GM18498 (cell line): Measurements from ENCODE around the gene HCRTR1.
"Not testable (repeated sequence)": the region's sequence is repeated elsewhere in the genome, so short reads cannot be mapped to it uniquely, and the experiment has no call there.

ENCODE experiments used
- ATAC-seq: cut with Tn5 transposase; IDR thresholded peaks from one replicate; pipeline ENCODE4 v1.9.1; 2021; ENCODE audit warnings: mild to moderate bottlenecking, moderate library complexity; ENCODE audit not compliant: unreplicated experiment

HCRTR1 gene

DNA sequence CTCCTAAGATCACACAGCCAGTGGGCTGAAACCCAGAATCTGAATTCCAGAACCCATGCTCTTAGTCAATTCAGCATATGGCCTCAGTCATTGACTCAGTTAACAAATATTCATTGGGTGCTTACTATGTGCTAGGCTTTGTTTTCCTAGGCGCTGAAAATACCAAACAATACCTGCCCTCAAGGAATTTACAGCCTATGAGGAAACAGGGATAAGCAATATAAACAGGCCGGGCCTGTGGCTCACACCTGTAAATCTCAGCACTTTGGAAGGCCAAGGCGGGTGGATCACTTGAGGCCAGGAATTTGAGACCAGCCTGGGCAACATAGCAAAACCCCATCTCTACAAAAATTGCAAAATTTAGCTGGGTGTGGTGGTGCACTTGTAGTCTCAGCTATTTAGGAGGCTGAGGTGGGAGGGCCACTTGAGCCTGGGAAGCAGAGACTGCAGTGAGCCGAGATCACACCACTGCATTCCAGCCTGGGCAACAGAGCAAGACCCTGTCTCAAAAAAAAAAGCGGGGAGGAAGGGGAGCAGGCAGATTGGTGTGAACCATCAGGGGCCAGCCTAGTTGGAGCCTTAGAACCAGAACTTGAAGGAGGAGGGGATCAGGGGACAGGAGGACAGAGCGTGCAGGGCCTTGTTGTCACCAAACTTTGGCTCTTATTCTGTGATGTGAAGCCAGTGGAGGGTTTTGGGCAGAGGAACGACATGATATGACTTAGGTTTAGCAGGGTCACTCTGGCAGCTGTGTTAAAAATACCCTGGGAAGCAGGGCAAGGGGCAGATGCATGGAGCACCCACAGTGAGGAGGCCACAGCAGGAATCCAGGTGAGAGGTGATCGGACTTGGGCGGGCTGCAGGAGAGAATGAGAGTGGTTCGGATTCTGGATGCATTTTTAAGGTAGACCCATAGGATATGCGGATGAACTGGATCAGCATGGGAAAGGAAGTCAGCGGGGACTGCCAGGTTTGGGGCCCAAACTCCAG is 35.4 kb upstream of the HCRTR1 start:
- no peak for ATAC-seq

DNA sequence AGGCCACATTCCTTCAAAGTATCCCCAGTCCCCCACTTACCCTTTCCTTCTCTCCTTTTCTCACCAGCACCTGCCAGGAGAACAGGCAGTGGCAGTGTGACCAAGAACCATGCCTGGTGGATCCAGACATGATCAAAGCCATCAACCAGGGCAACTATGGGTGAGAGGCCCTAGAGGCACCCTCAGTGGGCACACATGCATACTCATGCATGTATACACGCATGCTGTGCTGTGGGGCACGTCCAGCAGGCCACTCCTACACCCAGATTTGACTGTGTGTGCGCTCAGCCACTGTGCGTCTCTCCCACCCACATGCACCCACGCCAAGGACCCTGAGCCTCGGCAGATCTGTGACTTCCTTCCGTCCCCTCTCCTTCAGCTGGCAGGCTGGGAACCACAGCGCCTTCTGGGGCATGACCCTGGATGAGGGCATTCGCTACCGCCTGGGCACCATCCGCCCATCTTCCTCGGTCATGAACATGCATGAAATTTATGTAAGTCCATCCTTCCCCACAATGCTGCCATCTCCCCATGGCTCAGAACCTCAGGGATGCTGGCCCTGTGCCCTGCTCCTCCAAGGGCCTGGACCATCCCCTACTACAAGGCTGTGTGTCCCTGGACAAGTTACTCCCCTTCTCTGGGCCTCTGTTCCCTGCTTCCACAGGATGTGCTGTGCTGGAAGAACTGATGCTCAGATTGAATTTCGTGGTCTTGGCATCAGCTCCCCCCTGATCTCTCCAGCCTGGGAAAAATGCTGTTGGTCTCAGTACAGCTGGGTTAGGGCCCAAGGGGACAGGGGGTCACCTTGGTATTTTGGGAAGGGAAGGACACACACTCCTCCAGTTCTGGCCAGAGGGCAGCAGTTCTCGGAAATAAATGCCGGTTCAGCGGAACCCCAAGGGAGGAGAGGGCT is 34.2 kb upstream of the HCRTR1 start:
- ATAC-seq, result no peak

DNA sequence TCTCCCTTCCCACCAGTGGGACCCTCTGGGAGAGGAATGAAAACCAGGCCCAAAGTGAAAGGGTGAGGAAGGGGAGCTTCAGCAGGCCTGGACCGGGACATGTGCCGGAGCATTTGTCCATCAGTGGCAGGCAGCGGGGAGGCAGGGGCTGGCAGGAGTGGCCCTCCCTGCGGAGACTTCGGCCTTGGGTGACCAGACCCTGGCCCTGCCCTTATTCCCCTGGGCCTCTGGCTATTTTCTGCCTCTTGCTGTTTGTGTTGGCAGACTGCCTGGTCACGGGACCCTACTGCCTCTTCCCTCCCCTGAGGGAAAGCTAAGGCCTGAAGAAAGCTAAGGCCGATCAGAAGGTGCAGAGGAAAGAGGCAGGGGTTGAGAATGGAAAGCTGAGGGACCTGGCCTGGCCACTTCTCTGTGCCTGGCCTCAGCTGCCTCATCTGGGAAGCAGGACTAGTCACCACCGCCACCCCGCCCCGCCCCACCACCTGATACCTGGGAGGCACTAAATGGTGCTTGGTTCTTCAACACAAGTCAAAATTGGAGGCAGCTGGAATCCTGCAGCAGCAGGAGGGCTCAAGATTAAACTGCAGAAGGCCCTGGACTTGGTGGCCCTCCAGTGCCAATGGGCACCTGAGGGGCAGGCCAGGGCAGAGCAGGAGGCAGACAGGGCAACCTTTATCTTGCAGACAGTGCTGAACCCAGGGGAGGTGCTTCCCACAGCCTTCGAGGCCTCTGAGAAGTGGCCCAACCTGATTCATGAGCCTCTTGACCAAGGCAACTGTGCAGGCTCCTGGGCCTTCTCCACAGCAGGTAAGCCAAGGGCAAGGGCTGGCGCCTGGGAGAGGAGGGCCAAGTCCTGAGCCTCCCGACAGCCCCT is 33.3 kb upstream of the HCRTR1 start:
- ATAC-seq, result no peak

DNA sequence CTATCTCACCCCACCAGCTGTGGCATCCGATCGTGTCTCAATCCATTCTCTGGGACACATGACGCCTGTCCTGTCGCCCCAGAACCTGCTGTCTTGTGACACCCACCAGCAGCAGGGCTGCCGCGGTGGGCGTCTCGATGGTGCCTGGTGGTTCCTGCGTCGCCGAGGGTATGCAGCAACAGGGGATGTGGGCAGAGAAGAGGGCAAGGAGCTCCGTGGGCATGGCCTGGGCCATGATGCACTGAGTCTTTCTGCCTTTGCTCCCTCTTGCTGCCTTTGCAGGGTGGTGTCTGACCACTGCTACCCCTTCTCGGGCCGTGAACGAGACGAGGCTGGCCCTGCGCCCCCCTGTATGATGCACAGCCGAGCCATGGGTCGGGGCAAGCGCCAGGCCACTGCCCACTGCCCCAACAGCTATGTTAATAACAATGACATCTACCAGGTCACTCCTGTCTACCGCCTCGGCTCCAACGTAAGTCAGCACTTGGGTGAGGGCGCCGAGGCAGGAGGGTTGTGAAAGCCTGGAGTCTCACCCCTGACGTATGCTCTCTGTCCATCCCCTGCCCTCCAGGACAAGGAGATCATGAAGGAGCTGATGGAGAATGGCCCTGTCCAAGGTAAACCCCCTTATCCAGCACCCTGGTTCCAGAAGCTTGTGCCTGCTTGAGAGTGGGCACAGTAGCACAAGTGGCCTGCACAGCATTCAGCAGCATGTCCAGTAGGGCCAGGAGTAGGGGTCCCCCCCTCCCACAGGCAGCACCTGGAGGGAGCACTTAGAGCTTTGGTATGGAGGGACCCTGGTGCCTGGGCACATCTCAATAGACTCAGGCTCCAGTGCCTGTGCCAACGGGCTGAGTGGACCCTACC is 32.4 kb upstream of the HCRTR1 start:
- no peak for ATAC-seq

DNA sequence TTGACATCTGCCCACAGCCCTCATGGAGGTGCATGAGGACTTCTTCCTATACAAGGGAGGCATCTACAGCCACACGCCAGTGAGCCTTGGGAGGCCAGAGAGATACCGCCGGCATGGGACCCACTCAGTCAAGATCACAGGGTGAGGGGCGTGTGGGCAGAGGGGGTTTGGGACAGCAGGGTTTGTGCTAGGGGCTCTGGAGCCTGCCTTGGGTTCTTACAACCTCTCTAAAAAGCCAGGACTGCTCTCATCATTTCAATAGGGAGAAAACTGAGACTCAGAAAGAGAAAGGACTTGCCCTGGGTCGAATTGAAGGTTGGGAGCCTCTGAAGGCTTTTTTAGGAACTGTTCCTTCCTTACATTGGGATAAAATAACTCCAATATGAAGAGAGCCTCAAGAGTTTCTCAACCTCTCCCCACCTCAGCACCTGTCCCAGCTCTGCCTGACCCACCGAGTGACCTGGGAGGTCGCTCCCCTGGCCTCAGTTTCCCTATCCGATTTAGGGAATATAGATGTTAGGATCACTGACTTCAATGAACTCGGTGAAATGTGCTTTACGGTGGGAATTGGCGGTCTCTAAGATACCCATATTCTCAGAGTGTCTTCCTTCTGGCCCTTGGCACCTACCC is 31.6 kb upstream of the HCRTR1 start:
- ATAC-seq, result no peak

DNA sequence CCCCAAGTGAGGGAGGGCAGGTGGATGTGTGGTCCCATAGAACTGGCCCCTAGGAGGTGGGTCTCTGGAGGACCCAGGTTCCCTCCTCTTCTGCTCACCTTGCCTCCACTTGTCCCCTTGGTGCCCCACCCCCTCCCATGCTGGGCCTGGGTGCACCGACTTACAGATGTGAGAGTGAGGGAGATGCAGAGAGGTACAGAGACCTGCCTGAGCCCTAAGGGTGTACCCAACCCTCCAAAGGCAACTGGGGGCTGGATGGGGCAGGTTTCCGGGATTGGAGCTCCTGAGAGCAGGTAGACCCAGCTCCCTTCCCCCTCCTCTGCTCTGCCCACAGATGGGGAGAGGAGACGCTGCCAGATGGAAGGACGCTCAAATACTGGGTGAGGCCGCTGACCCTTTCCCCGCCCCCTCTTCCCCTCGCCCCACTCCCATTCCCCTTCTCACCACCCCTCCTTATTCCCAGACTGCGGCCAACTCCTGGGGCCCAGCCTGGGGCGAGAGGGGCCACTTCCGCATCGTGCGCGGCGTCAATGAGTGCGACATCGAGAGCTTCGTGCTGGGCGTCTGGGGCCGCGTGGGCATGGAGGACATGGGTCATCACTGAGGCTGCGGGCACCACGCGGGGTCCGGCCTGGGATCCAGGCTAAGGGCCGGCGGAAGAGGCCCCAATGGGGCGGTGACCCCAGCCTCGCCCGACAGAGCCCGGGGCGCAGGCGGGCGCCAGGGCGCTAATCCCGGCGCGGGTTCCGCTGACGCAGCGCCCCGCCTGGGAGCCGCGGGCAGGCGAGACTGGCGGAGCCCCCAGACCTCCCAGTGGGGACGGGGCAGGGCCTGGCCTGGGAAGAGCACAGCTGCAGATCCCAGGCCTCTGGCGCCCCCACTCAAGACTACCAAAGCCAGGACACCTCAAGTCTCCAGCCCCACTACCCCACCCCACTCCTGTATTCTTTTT is 30.8 kb upstream of the HCRTR1 start:
- no peak for ATAC-seq

DNA sequence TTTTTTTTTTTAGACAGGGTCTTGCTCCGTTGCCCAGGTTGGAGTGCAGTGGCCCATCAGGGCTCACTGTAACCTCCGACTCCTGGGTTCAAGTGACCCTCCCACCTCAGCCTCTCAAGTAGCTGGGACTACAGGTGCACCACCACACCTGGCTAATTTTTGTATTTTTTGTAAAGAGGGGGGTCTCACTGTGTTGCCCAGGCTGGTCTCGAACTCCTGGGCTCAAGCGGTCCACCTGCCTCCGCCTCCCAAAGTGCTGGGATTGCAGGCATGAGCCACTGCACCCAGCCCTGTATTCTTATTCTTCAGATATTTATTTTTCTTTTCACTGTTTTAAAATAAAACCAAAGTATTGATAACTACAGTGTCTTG is 30.2 kb upstream of the HCRTR1 start:
- not testable (repeated sequence) for ATAC-seq

DNA sequence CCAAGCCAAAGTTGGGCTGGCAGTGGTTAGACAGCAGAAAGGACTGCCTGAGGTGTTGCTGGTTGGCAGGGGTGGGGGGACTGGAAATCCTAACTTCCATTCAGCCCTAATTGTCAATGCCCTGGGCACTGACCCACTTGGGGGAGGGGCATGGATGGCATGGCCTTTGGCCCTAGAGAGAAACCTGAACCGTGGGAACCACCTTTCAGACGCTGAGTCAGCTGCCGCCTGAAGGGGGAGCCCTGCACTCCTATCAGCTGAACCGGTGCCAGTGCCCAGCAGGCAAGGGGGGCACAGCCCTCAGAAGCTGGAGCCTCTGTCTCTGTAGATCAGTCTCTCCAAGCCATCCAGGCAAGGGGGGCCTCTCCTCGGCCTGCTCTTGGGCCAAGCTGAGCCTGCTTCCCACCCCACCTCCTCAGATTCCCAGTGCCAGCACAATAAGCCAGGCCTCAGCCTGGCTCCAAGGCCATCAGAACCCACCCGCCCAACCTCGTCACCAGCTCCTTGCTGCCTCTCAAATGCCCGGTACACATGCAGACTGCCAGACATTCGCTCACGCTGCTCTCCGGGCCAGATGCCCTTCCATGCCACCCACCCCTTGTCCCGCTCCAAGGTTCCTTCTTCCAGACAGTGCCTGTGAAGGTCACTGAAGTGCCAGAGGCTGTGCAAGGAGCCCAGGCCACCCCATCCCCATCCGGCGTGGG is 29.6 kb upstream of the HCRTR1 start:
- no peak for ATAC-seq

DNA sequence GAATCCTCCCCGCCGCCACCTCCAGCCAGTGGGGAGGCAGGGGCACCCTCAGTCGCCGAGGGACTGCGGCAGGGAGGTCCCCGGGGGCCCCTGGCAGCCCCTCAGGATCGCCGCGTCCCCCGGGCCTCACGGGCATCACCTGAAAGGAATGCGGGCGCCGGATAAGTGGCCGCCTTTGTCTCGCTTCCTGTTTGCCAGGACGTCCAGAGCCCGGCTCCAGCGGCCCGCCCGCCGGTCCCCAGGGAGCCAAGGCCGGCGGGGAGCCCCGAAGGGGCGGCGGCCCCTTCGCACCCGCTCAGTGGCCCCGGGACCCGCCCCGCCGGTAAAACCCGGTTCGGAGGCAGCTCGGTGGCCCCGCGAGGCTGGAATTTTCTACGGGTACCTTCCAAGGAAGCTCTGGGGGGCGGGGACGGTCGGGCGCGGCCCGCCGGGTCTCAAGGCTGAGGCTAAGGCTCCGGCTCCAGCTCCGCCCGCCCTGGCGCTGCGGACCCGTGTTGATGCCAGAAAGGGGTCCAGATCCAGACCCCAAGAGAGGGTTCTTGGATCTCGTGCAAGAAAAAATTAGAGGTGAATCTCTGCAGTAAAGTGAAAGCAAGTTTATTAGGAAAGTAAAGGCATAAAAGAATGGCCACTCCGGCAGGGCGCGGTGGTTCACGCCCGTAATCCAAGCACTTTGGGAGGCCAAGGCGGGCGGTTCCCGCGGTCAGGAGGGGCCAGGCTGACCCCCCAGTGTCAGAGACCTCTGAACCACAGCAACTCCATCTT is 28.6 kb upstream of the HCRTR1 start:
- ATAC-seq, result no peak

DNA sequence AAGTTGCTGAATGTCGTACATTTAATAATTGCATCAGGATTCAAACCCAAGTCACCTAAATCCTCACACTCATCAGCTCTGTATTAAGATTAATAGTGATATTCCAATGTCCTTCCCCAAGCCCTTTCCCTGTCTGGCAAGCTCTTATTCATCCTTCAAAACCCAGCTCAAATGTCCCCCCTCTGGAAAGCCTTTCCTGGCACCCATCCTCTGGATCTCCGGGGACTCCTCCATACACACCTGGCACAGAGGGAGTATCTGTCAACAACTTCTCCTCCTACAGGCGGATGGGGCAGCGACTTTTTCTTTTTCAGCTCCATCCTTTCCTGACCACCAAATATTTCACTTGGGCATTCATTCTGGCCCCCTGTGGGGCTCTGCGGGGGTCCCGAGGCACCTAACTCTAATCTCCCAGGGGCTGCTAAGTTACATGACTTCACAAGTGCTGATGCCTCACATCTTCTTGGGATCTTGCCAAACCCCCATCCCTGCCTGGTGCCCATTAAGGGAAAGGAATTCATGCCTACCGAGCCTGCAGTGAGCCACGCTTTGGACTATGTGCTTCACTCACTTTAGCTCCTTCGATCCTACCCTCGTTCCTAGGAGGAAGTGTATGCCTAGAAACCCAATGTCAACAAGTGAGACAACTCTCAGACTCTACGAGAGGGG is 25.9 kb upstream of the HCRTR1 start:
- ATAC-seq, result no peak

DNA sequence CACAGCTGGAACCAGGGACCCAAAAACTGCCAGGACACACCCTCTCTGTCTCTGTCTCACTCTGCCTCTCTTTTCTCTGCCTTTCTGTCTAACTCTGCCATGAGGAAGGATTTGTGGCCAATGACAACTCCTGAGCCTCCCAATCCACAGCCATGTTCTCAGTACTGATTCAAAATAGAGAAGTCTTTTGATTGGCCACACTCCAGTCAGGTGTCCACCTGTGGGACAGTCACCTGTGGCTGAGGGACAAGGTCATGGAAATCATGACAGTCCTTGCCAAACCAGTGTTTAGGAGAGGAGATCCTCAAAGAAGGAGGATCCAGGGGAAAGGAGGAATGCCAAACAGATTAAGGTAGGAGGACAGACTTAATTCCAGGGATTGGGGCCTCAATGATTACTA is 25.4 kb upstream of the HCRTR1 start:
- no peak for ATAC-seq

DNA sequence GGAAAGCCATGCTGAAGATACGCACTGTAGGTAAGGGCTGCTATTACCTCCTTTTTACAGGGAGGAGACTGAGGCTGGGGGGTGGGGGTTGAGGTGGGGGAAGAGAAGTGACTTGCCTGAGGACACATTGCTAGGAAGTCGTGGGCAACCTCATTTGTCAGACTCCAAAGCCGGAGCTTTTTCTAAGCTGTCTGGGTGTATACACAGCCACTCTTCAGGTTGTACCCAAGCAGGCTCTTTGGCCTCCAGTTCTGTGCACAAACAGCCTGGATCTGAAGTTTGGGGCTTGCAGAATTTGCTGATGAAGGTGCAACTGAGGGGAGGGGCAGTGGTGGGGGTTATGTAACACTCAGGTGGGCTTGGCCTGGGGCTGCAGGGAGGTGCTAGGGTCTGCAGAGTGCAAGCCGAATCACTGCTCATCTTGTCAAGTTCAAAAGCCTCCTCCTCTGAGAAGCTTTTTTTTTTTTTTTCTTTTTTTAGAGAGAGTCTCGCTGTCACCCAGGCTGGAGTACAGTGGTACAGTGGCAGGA is 24.3 kb upstream of the HCRTR1 start:
- ATAC-seq, result no peak

DNA sequence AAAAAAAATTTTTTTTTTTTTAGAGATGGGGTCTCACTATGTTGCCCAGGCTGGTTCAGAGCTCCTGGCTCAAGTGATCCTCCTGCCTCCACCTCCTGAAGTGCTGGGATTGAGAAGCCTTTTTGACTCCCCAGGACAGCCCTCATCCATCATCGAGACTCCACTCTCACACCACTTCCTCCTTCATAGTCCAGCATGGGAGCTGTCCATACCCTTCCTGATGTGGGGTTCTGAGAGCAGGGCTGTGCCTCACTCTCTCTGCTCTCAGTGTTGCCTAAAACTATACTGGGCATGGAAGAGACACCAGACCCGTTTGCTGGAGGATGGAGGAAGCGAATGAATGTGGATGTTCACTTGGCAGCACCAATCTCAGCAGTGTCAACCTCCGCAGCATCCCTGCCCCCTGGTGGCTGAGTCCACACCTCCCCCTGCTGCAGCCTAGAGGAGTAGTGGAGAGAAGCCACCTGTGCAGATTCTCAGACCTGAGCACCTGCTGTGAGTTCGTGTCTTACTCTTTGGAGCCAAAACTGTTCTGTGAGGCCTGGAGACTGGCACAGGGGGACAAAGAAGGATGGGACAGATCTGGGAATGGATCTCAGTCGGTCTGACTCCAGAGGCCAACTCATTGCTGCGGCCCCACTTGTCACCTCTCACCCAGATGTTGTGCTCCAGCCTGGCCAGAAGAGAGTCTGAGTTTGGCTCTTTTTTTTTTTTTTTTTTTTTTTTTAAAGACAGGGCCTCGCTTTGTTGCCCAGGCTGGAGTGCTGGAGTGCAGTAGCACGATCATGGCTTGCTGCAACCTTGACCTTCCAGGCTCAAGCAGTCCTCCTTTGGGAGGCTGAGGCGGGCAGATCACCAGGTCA is 23.5 kb upstream of the HCRTR1 start:
- no peak for ATAC-seq

DNA sequence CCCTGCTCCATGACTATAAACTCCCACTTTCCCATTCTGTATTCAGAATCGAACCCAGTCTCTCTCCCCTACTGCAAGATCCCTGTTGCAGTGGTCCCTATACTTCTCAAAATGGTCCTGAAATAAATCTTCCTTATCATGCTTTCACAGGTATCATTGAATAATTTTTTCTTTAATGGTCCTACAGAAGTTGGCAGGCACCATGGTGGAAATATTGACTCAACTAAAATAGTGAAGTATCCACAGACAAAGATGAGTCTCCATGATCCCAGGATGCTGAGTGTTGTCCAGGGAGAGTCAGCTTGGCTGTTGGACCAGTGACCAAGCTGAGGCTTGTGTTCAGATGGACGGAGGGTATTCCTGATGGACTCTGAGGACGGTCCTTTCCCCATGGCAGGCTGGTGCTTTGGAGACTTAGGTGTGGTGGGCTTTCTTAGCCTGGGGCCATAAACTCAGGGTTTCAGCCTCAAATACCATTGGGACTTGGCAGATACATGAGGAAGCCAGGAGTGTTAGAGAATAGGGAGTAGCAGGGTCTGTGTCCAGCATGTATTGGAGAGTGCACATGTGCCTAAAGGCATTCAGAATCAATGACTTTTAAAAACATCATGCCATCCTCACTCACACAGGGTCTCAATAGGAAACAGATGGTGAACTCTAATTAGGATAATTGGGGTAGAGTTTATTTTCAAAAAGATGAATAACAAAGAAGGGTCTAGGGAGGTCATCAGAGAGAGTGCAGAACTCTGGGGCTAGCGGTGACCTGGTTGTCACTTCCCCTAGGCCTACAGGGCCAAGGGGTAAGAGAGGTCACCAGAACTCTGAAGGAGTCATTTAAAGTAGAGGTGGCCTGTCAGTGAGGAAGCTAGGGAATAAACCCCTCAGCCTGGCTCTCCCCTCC is 21.4 kb upstream of the HCRTR1 start:
- no peak for ATAC-seq
